HL-60/S4 treated with retinoic acid at 250 ng/mL for 4 days and 3 days (cell line): ENCODE data around the gene MYCBP2.
"Not testable (repeated sequence)": the region's sequence is repeated elsewhere in the genome, so short reads cannot be mapped to it uniquely, and the experiment has no call there.

ENCODE experiments used
- in situ Hi-C: fragments of 300-500 bp; cut with MboI; formaldehyde crosslinking; loops from 2 replicates; pipeline ENCODE4 v1.7.0; 2022; ENCODE audit warnings: low sequenced_read_pairs

The MYCBP2 gene

GRCh38 chr13:77008337-77008736, 318.6 kb downstream of the MYCBP2 start:
- in situ Hi-C loops, result not testable (repeated sequence)

- in situ Hi-C loops, result no loop called here
Observed at GRCh38 chr13:77002590-77003190, 324.2 kb downstream of the MYCBP2 start.

- in situ Hi-C loops, result no loop called here
Observed at GRCh38 chr13:77001963-77002587, 324.8 kb downstream of the MYCBP2 start.

GRCh38 chr13:77001540-77001939, 325.4 kb downstream of the MYCBP2 start:
- in situ Hi-C loops, result no loop called here

GRCh38 chr13:77000475-77000874, 326.4 kb downstream of the MYCBP2 start:
- in situ Hi-C loops, result no loop called here
